Stimulated activated CD8-positive, alpha-beta memory T cell treated with anti-CD3 and anti-CD28 coated beads, Interleukin-4, amount 100 ng/mL, for 24 hours (primary cell): Measurements from ENCODE around the gene PIBF1.
"Not testable (repeated sequence)": the region's sequence is repeated elsewhere in the genome, so short reads cannot be mapped to it uniquely, and the experiment has no call there.

Experiments used
- DNase-seq: peaks from one replicate; pipeline ENCODE4 v3.0.0-alpha.2; 2020; ENCODE audit warnings: low read depth

The PIBF1 gene

GRCh38 chr13:72820898-72821279 is 39.0 kb downstream of the PIBF1 start:
- DNase-seq, result no peak

GRCh38 chr13:72823081-72823480 is 41.1 kb downstream of the PIBF1 start:
- DNase-seq, result no peak

- DNase-seq, result no peak
Observed at GRCh38 chr13:72823724-72824123, 41.8 kb downstream of the PIBF1 start.

- DNase-seq, result no peak
Observed at GRCh38 chr13:72834601-72835000, 52.7 kb downstream of the PIBF1 start.

- DNase-seq, result no peak
Observed at GRCh38 chr13:72839831-72840426, 58.0 kb downstream of the PIBF1 start.

GRCh38 chr13:72842991-72843390 is 61.1 kb downstream of the PIBF1 start:
- DNase-seq, result no peak

GRCh38 chr13:72845148-72845547 is 63.2 kb downstream of the PIBF1 start:
- not testable (repeated sequence) for DNase-seq

GRCh38 chr13:72849571-72849970 is 67.6 kb downstream of the PIBF1 start:
- DNase-seq, result no peak

- DNase-seq, result no peak
Observed at GRCh38 chr13:72850959-72851677, 69.2 kb downstream of the PIBF1 start.

- no peak for DNase-seq
Observed at GRCh38 chr13:72851678-72852014, 69.7 kb downstream of the PIBF1 start.

- no peak for DNase-seq
Observed at GRCh38 chr13:72852207-72852606, 70.3 kb downstream of the PIBF1 start.

GRCh38 chr13:72853000-72853399 is 71.1 kb downstream of the PIBF1 start:
- no peak for DNase-seq

- no peak for DNase-seq
Observed at GRCh38 chr13:72864142-72865011, 82.4 kb downstream of the PIBF1 start.

- no peak for DNase-seq
Observed at GRCh38 chr13:72868229-72868628, 86.3 kb downstream of the PIBF1 start.

GRCh38 chr13:72875233-72875632 is 93.3 kb downstream of the PIBF1 start:
- DNase-seq, result no peak

- no peak for DNase-seq
Observed at GRCh38 chr13:72884101-72884500, 102.2 kb downstream of the PIBF1 start.

GRCh38 chr13:72886272-72887067 is 104.5 kb downstream of the PIBF1 start:
- DNase-seq, result no peak

- no peak for DNase-seq
Observed at GRCh38 chr13:72889495-72889894, 107.6 kb downstream of the PIBF1 start.

- DNase-seq, result no peak
Observed at GRCh38 chr13:72890546-72890945, 108.6 kb downstream of the PIBF1 start.

GRCh38 chr13:72891423-72891822 is 109.5 kb downstream of the PIBF1 start:
- DNase-seq, result no peak

- no peak for DNase-seq
Observed at GRCh38 chr13:72896869-72897268, 114.9 kb downstream of the PIBF1 start.

- not testable (repeated sequence) for DNase-seq
Observed at GRCh38 chr13:72901546-72901945, 119.6 kb downstream of the PIBF1 start.
